Trophoblast cell (in vitro differentiated cells and primary cell): Measurements from ENCODE around the gene BAIAP2.
A peak's percentile ranks its signal among the peaks of the same experiment; 100 is the strongest.

ENCODE experiments used
- DNase-seq, 2 donors: peaks; one replicate each; pipeline ENCODE4 v3.0.0-alpha.2; 2016
- H2AFZ ChIP-seq: 2 replicates; pipeline ENCODE4 v1.6.1; 2013; ENCODE audit warnings: low read length, moderate library complexity, mild to moderate bottlenecking; ENCODE audit not compliant: insufficient read depth, poor library complexity
- H2AK5ac ChIP-seq: 2 replicates; pipeline ENCODE4 v1.6.1; 2013; ENCODE audit warnings: mild to moderate bottlenecking, low read length
- H2BK120ac ChIP-seq: 2 replicates; pipeline ENCODE4 v1.6.1; 2013; ENCODE audit warnings: low read length, mild to moderate bottlenecking, moderate library complexity; ENCODE audit not compliant: insufficient read depth, poor library complexity
- H2BK12ac ChIP-seq: 2 replicates; pipeline ENCODE4 v1.6.1; 2013; ENCODE audit warnings: mild to moderate bottlenecking, low read length, moderate library complexity
- H2BK5ac ChIP-seq: 2 replicates; pipeline ENCODE4 v1.6.1; 2013; ENCODE audit warnings: low read length, low read depth, moderate library complexity, mild to moderate bottlenecking; ENCODE audit not compliant: poor library complexity
- H3K14ac ChIP-seq: 2 replicates; pipeline ENCODE4 v1.6.1; 2013; ENCODE audit warnings: mild to moderate bottlenecking, low read length
- H3K18ac ChIP-seq: 2 replicates; pipeline ENCODE4 v1.6.1; 2013; ENCODE audit warnings: mild to moderate bottlenecking, low read length
- H3K23ac ChIP-seq: 2 replicates; pipeline ENCODE4 v1.6.1; 2013; ENCODE audit warnings: low read length
- H3K27ac ChIP-seq: 2 replicates; pipeline ENCODE4 v1.5.1; 2013; ENCODE audit warnings: low read depth, mild to moderate bottlenecking, inconsistent platforms, low read length, moderate library complexity
- H3K27me3 ChIP-seq: 2 replicates; pipeline ENCODE4 v1.6.1; 2013; ENCODE audit warnings: inconsistent platforms, mild to moderate bottlenecking, low read length, moderate library complexity; ENCODE audit not compliant: insufficient read depth
- H3K36me3 ChIP-seq, 2 experiments: 1 replicate in 1 of 2; 2 replicates in 1 of 2; pipeline ENCODE4 v1.6.1; 2013; ENCODE audit warnings: low read length in 2 of 2, mild to moderate bottlenecking in 2 of 2, moderate library complexity in 1 of 2; ENCODE audit not compliant: insufficient read depth in 2 of 2, control insufficient read depth in 1 of 2
- H3K4ac ChIP-seq: 2 replicates; pipeline ENCODE4 v1.6.1; 2013; ENCODE audit warnings: low read depth, mild to moderate bottlenecking, low read length, moderate library complexity
- H3K4me1 ChIP-seq, 2 experiments: 1 replicate in 1 of 2; 2 replicates in 1 of 2; pipeline ENCODE4 v1.6.1; 2013; ENCODE audit warnings: low read length in 2 of 2, mild to moderate bottlenecking in 2 of 2, moderate library complexity in 1 of 2; ENCODE audit not compliant: insufficient read depth in 2 of 2, control insufficient read depth in 1 of 2
- H3K4me2 ChIP-seq: 2 replicates; pipeline ENCODE4 v1.6.1; 2013; ENCODE audit warnings: inconsistent platforms, mild to moderate bottlenecking, low read length, moderate library complexity
- H3K4me3 ChIP-seq: 2 replicates; pipeline ENCODE4 v1.5.1; 2013; ENCODE audit warnings: mild to moderate bottlenecking, low read depth, low read length, inconsistent platforms
- H3K79me1 ChIP-seq: one replicate; pipeline ENCODE4 v1.6.1; 2013; ENCODE audit warnings: low read length
- H3K79me2 ChIP-seq: 2 replicates; pipeline ENCODE4 v1.6.1; 2013; ENCODE audit warnings: low read length, mild to moderate bottlenecking; ENCODE audit not compliant: control insufficient read depth, insufficient read depth, poor library complexity
- H3K9ac ChIP-seq: 2 replicates; pipeline ENCODE4 v1.6.1; 2013; ENCODE audit warnings: mild to moderate bottlenecking, low read length
- H3K9me3 ChIP-seq: 2 replicates; pipeline ENCODE4 v1.6.1; 2013; ENCODE audit warnings: low read depth, mild to moderate bottlenecking, control low read depth, inconsistent platforms, low read length; ENCODE audit not compliant: insufficient read depth
- H4K12ac ChIP-seq: 2 replicates; pipeline ENCODE4 v1.6.1; 2013; ENCODE audit warnings: low read depth, mild to moderate bottlenecking, low read length, moderate library complexity
- H4K8ac ChIP-seq: 2 replicates; pipeline ENCODE4 v1.6.1; 2013; ENCODE audit warnings: low read depth, mild to moderate bottlenecking, low read length, moderate library complexity
- H4K91ac ChIP-seq: one replicate; pipeline ENCODE4 v1.6.1; 2013; ENCODE audit warnings: low read depth, mild to moderate bottlenecking, low read length, moderate library complexity
- WGBS: extraction: QIAGEN DNeasy Blood & Tissue Kit; methylation state at CpG from one replicate; pipeline ENCODE4 v1.1.7; 2013; ENCODE audit warnings: missing lambda C conversion rate; ENCODE audit not compliant: insufficient read length, insufficient coverage; ENCODE audit errors: extremely low coverage; 5-methylcytosine and 5-hydroxymethylcytosine counted together

Gene BAIAP2

GRCh38 chr17:80992948-80993624, 41.9 kb upstream of the BAIAP2 start:
- H3K9me3 ChIP-seq: peaks cover 3% of the 10 kb centered on the region
- no peak for DNase-seq
- H3K23ac ChIP-seq: no peak overlapping the region
- H3K4me1 ChIP-seq: peaks cover 3% of the 10 kb centered on the region in 2 experiments
- H3K14ac ChIP-seq: no peak overlapping the region
- no peak overlapping the region for H3K18ac ChIP-seq
- H3K27ac ChIP-seq: no peak overlapping the region
- peaks cover 4% of the 10 kb centered on the region for H3K79me1 ChIP-seq
- peaks cover 5% of the 10 kb centered on the region for H3K79me2 ChIP-seq
- no peak overlapping the region for H3K4me3 ChIP-seq
- H3K36me3 ChIP-seq: peaks cover 31 to 33% of the 10 kb centered on the region in 2 experiments
- no peak overlapping the region for H3K4ac ChIP-seq
- no peak overlapping the region for H2BK5ac ChIP-seq
- H4K91ac ChIP-seq: no peak overlapping the region
- no peak overlapping the region for H3K9ac ChIP-seq
- peaks cover 4% of the 10 kb centered on the region for H3K27me3 ChIP-seq
- WGBS: no CpG with 5 or more reads among the region's 18 CpGs
- H2AFZ ChIP-seq: no peak overlapping the region
- H2AK5ac ChIP-seq: no peak overlapping the region
- no peak overlapping the region for H2BK12ac ChIP-seq
- peak overlapping the region; percentile 45 for H4K12ac ChIP-seq
- peak overlapping the region; percentile 95 for H3K4me2 ChIP-seq
- peak overlapping the region; percentile 32 for H4K8ac ChIP-seq
- no peak overlapping the region for H2BK120ac ChIP-seq

GRCh38 chr17:80995131-80995530, 39.8 kb upstream of the BAIAP2 start:
- Histone ChIP-seq H2BK12ac (no peak overlapping the region), H3K4ac (no peak overlapping the region), H3K79me2 (peaks cover 5% of the 10 kb centered on the region), H3K23ac (no peak overlapping the region), H3K4me2 (no peak overlapping the region), H3K36me3 (peaks cover 50 to 53% of the 10 kb centered on the region in 2 experiments), H3K4me1 (peaks cover 0 to 3% of the 10 kb centered on the region in 2 experiments), H3K18ac (no peak overlapping the region), H3K79me1 (peaks cover 4% of the 10 kb centered on the region), H4K91ac (no peak overlapping the region), H2AFZ (no peak overlapping the region), H3K27ac (no peak overlapping the region), H3K4me3 (no peak overlapping the region), H3K9me3 (peaks cover 5% of the 10 kb centered on the region), H4K12ac (no peak overlapping the region), H2BK5ac (no peak overlapping the region), H3K27me3 (peaks cover 4% of the 10 kb centered on the region), H2BK120ac (no peak overlapping the region), H3K14ac (no peak overlapping the region), H3K9ac (no peak overlapping the region), H4K8ac (no peak overlapping the region), H2AK5ac (no peak overlapping the region)
- no CpG with 5 or more reads among the region's 13 CpGs for WGBS
- DNase-seq: no peak

- H3K4me3 ChIP-seq: no peak overlapping the region
- peaks cover 2% of the 10 kb centered on the region for H3K79me1 ChIP-seq
- peaks cover 4% of the 10 kb centered on the region for H3K27me3 ChIP-seq
These were observed 38.3 kb upstream of the BAIAP2 start for GRCh38 chr17:80996422-80997305.

GRCh38 chr17:80997424-80998117, 37.4 kb upstream of the BAIAP2 start:
- H3K36me3 ChIP-seq: peaks cover 50 to 56% of the 10 kb centered on the region in 2 experiments
- H3K79me2 ChIP-seq: no peaks in the 10 kb centered on the region
- no peak overlapping the region for H2BK120ac ChIP-seq
- no peak overlapping the region for H2AFZ ChIP-seq
- H4K12ac ChIP-seq: no peak overlapping the region
- H3K4me2 ChIP-seq: no peak overlapping the region
- no peak overlapping the region for H3K4me3 ChIP-seq
- H3K9ac ChIP-seq: no peak overlapping the region
- WGBS: no CpG with 5 or more reads among the region's 32 CpGs
- H3K18ac ChIP-seq: no peak overlapping the region
- H3K27ac ChIP-seq: no peak overlapping the region
- H3K23ac ChIP-seq: no peak overlapping the region
- H4K8ac ChIP-seq: no peak overlapping the region
- no peaks in the 10 kb centered on the region for H3K79me1 ChIP-seq
- H2BK5ac ChIP-seq: no peak overlapping the region
- peaks cover 6% of the 10 kb centered on the region for H3K9me3 ChIP-seq
- no peak overlapping the region for H2AK5ac ChIP-seq
- H3K14ac ChIP-seq: no peak overlapping the region
- no peak overlapping the region for H2BK12ac ChIP-seq
- H3K4ac ChIP-seq: no peak overlapping the region
- no peaks in the 10 kb centered on the region for H3K27me3 ChIP-seq
- DNase-seq: no peak
- H4K91ac ChIP-seq: no peak overlapping the region
- peaks cover 0 to under 1% of the 10 kb centered on the region in 2 experiments for H3K4me1 ChIP-seq

More at GRCh38 chr17:80996422-80997305, 38.3 kb upstream of the BAIAP2 start:
- Histone ChIP-seq H2AK5ac (no peak overlapping the region), H3K36me3 (peaks cover 50 to 56% of the 10 kb centered on the region in 2 experiments), H3K27ac (no peak overlapping the region), H2BK120ac (no peak overlapping the region), H3K4me2 (no peak overlapping the region), H4K91ac (no peak overlapping the region), H3K9ac (no peak overlapping the region), H2BK5ac (no peak overlapping the region), H2BK12ac (no peak overlapping the region), H3K4me1 (peaks cover 0 to 3% of the 10 kb centered on the region in 2 experiments), H3K79me2 (peaks cover 5% of the 10 kb centered on the region), H3K18ac (no peak overlapping the region), H3K23ac (no peak overlapping the region), H3K9me3 (peaks cover 6% of the 10 kb centered on the region), H3K14ac (no peak overlapping the region), H4K12ac (no peak overlapping the region), H2AFZ (no peak overlapping the region), H3K4ac (no peak overlapping the region), H4K8ac (no peak overlapping the region)
- no peak for DNase-seq
- WGBS: no CpG with 5 or more reads among the region's 25 CpGs
